Keratinocyte (primary cell): ENCODE measurements around the gene ARSB.

ENCODE experiments used
- CTCF ChIP-seq, 3 experiments: IDR thresholded peaks in 1 of 3; conservative IDR thresholded peaks in 1 of 3; optimal IDR thresholded peaks in 1 of 3; 2 replicates in 2 of 3; 3 replicates in 1 of 3; pipeline versions ENCODE3 to v1.5.1; 2011; ENCODE audit warnings: low read length in 3 of 3, mild to moderate bottlenecking in 3 of 3, moderate library complexity in 2 of 3, control low read depth in 1 of 3, inconsistent platforms in 1 of 3; ENCODE audit not compliant: insufficient read depth in 2 of 3; ENCODE audit errors: extremely low read depth in 1 of 3
- EZH2 ChIP-seq: IDR thresholded peaks from one replicate; pipeline ENCODE4 v1.6.1; 2012; ENCODE audit warnings: inconsistent platforms, mild to moderate bottlenecking, low read length, moderate library complexity

GRCh38 chr5:78813906-78814530 is 171.1 kb downstream of the ARSB start:
- TF ChIP-seq CTCF (optimal IDR thresholded peaks at IDR 0.05 in 1 of 3, IDR thresholded peaks at IDR 0.05 in 1 of 3, conservative IDR thresholded peaks at IDR 0.05 in 1 of 3; ENCODE audit: extremely low read depth in 1 of 3, insufficient read depth in 2 of 3, low read length in 3 of 3) = no peak
- TF ChIP-seq EZH2 = no peak
